Hindlimb muscle (tissue), 1 donor: ENCODE measurements around the gene CLEC18A. TPM values are rescaled to one million over a fixed set of nuclear protein-coding genes. Genes with fewer than 3 reads are reported as not detected.
A peak's percentile ranks its signal among the peaks of the same experiment; 100 is the strongest.
"Not testable (repeated sequence)": the region's sequence is repeated elsewhere in the genome, so short reads cannot be mapped to it uniquely, and the experiment has no call there.

Experiments
- DNase-seq: peaks from one replicate; pipeline ENCODE4 v3.0.0-alpha.2; 2013
- polyA plus RNA-seq: library from polyadenylated mRNA; unstranded; fragments of 120-200 nt; gene quantifications from one replicate; pipeline ENCODE4 v1.2.1, GENCODE V29; 2013; ENCODE audit not compliant: insufficient read length

CLEC18A gene
- polyA plus RNA-seq, 1 donor: 0.68 TPM

- DNase-seq: not testable (repeated sequence)
Observed at GRCh38 chr16:69952116-69952515, 982 bp downstream of the CLEC18A start.

- not testable (repeated sequence) for DNase-seq
Observed at GRCh38 chr16:69952572-69953355, 1.6 kb downstream of the CLEC18A start.

GRCh38 chr16:69954241-69954640 is 3.1 kb downstream of the CLEC18A start:
- not testable (repeated sequence) for DNase-seq

- DNase-seq: not testable (repeated sequence)
Observed at GRCh38 chr16:69963312-69963711, 12.2 kb downstream of the CLEC18A start.

- peak; percentile 48 for DNase-seq
Observed at GRCh38 chr16:69964960-69965660, 14.0 kb downstream of the CLEC18A start.

GRCh38 chr16:69965661-69966054 is 14.5 kb downstream of the CLEC18A start:
- not testable (repeated sequence) for DNase-seq

GRCh38 chr16:69967688-69968087 is 16.6 kb downstream of the CLEC18A start:
- not testable (repeated sequence) for DNase-seq

- DNase-seq: not testable (repeated sequence)
Observed at GRCh38 chr16:69968125-69968524, 17.0 kb downstream of the CLEC18A start.

- not testable (repeated sequence) for DNase-seq
Observed at GRCh38 chr16:69969657-69970056, 18.5 kb downstream of the CLEC18A start.

- DNase-seq: not testable (repeated sequence)
Observed at GRCh38 chr16:69972120-69972519, 21.0 kb downstream of the CLEC18A start.

- not testable (repeated sequence) for DNase-seq
Observed at GRCh38 chr16:69972935-69973334, 21.8 kb downstream of the CLEC18A start.

- not testable (repeated sequence) for DNase-seq
Observed at GRCh38 chr16:69985196-69985595, 34.1 kb downstream of the CLEC18A start.

GRCh38 chr16:69997956-69998355 is 46.8 kb downstream of the CLEC18A start:
- not testable (repeated sequence) for DNase-seq

- not testable (repeated sequence) for DNase-seq
Observed at GRCh38 chr16:69999801-70000200, 48.7 kb downstream of the CLEC18A start.

- DNase-seq: not testable (repeated sequence)
Observed at GRCh38 chr16:70003511-70003910, 52.4 kb downstream of the CLEC18A start.

GRCh38 chr16:70008604-70009003 is 57.5 kb downstream of the CLEC18A start:
- not testable (repeated sequence) for DNase-seq

- not testable (repeated sequence) for DNase-seq
Observed at GRCh38 chr16:70010615-70011014, 59.5 kb downstream of the CLEC18A start.

GRCh38 chr16:70011120-70011519 is 60.0 kb downstream of the CLEC18A start:
- not testable (repeated sequence) for DNase-seq

GRCh38 chr16:70012354-70012753 is 61.2 kb downstream of the CLEC18A start:
- DNase-seq: not testable (repeated sequence)

- DNase-seq: not testable (repeated sequence)
Observed at GRCh38 chr16:70012951-70013350, 61.8 kb downstream of the CLEC18A start.
